GM19043 (cell line): ENCODE results near the gene TBC1D10B.
"Not testable (repeated sequence)": the region's sequence is repeated elsewhere in the genome, so short reads cannot be mapped to it uniquely, and the experiment has no call there.

Experiments used
- ATAC-seq: cut with Tn5 transposase; IDR thresholded peaks from one replicate; pipeline ENCODE4 v1.9.1; 2021; ENCODE audit warnings: low read depth; ENCODE audit not compliant: unreplicated experiment

TBC1D10B gene

DNA sequence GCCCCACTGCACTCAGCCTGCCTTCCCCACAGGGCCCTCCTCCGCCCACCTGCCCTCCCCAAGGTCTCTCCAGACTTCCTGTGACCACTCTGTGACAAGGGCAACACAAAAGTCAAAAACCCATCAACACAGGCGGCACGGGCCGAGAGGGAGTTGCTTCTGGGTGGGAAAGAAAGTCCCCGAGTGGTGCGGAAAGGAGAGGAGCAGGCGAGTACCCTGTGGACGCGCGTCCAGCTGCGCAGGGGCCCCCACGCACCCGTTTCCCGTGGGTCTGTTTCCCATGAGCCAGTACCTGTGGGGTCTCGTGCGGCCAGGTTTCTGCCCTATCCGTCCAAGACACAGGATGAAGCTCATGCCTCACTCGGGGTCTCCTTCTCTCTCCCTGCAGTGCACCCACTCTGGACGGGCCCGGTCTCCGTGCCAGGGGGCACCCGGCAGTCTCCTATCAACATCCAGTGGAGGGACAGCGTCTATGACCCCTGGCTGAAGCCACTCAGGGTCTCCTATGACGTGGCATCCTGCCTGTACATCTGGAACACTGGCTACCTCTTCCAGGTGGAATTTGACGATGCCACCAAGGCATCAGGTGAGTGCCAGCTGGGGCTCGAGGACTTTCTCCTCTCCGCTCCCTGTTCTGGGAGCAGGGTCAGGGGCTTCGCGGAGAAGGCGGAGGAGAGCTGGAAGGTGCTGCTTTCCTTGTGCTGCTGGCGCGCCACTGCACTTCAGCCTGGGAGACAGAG lies 27.4 kb downstream of the TBC1D10B start:
- no peak for ATAC-seq

DNA sequence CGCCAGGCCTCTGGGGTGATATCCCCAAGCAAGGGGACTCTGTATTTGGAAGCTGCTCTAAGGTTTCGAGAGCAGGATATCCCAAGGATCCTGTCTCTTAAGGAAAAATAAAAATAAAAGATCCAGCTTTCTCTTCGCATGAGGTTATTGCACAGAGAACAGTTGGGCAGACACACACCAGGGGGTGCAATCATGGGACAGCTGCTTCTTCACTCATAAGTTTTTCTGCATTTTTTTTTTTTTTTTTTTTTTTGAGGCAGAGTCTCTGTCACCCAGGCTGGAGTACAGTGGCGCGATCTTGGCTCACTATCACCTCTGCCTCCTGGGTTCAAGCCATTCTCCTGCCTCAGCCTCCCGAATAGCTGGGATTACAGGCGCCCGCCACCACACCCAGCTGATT lies 28.3 kb downstream of the TBC1D10B start:
- ATAC-seq = not testable (repeated sequence)

DNA sequence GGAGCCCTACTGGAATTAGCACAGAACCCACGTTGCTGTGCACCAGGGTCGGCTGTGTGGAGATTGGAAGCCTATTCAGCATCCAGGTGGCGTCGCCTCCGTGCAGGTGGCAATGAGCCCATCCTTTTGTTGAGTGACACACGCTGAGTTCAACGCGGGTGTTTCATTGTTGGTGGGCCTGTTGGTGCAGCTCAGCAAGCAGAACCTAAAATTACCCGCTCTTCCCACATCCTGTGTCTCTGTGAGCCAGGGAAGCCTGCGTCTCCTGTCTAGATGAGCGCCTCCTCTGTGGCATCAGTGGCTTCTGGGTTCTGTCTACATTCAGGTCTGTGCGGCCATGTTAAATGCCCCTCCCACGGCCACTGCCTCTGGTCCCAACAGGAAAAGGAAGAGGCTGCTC lies 29.7 kb downstream of the TBC1D10B start:
- no peak for ATAC-seq

DNA sequence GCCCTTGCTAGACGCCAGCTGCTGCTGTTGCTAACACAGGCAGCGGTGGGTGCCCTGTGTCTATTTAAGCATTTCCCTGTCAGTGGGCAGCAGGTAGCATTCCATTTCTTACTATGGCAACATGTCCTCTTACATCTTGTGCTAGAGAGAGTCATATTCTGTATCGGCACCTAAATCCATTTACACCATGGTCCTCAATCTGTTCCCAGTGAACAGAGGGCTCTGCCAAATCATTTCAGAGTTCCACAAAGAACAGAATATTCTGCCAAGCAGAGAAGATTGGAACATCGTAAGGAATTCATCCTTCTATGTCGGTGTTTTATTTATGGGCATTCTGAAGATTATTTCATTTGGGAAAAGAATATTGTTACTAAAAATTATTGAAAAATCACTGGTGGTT lies 31.6 kb downstream of the TBC1D10B start:
- ATAC-seq = not testable (repeated sequence)

DNA sequence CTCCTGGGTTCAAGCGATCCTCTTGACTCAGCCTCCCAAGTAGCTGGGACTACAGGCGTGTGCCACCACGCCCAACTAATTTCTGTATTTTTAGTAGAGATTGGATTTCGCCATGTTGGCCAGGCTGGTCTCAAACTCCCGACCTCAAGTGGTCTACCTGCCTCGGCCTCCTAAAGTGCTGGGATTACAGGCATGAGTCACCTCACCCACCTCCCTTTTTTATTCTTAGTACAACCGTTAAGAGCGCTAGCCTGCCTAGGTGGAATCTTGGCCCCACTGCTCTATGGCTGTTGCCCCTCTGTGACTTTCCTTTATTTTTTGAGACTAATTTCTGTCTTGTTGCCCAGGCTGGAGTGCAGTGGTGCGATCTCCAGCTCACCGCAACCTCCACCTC lies 32.3 kb downstream of the TBC1D10B start:
- not testable (repeated sequence) for ATAC-seq

DNA sequence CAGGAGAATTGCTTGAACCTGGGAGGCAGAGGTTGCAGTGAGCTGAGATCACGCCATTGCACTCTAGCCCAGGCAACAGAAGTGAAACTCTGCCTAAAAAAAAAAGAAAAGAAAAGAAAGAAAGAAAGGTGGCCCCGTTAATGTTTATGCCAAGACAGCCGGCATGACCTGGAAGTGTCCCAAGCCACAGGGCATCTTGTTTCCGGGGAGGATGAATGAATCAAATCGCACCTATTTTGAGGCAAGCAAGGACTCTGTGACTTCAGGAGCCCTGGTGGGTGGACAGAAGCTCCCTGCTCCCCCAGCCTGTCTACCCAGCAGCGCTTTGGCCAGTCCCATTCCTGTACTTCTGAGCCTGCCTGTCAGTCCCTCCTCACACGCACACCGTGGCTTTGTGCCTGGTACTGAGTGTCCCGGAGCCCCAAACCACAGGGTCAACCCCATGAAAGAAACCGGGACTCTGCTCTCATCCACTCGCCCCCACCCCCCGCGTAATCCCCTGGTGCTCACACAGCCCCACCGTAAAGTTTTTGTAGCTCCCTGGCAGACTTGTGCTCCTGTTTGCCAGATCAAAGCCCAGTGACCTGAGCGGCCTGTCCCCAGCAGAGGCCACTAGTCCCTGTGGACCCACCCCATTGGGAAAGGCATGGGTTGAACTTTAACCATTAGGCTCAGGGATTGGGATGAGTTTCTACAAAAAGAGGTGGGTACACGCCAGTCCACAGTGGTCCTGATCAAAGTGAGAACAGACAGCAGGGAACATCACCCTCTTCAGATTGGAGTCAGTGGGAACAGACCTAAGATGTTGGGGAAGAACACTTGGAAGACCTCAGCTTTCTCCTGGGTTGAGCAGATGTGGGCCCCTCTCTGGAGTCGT lies 34.5 kb downstream of the TBC1D10B start:
- peak; percentile 20 for ATAC-seq

DNA sequence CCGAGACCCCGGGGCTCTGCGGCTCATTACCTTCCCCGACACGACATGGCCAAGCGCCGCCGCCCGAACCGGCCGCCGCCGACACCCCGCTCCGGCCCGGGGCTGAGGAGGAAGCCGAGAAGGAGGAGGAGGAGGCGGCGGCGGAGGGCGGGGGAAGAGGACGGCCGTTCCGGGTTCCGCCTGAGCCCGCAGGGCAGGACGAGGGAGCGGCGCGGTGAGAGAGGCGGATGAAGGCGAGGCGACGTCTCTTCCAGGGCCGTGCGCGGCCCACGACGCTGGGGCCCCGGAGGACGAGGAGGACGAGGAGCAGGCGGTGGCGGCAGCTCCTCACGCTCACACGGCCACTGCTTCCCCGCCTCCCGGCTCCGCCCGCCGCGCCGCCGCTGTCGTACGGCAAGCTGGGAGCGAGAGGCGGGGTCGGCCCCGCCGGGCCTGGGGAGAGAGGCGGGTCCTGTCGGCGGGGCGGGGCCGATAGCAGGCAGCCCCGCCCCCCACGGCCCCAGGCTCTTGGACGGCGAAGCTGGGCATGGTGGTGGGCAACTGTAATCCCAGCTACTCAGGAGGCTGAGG lies 35.2 kb downstream of the TBC1D10B start:
- ATAC-seq = peak; percentile 68

DNA sequence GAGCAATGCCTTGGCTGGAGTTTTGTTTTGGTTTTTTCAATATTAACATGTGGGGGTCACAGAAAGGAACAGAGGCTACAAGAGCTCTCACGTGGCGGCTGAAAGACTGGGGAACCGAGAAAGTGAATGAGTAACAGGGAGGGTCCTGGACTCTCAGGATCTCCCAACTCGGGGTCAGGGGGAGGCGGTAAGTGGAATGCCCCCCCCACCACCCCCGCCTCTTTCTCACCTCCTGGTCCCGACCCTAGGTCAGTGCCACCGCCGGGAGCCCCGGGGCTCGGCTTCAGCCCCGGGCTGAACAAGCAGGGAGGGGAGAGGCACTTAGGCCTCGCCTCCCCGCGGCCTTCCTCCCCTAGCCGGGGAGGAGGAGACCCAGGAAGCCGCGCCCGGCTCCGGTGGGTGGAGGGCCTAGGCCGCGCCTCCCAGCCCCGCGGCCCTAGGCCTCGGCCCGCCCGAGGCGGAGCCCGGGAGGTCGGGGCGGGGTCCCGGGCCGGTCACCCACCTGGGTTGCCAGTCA lies 35.8 kb downstream of the TBC1D10B start:
- peak; percentile 80 for ATAC-seq

DNA sequence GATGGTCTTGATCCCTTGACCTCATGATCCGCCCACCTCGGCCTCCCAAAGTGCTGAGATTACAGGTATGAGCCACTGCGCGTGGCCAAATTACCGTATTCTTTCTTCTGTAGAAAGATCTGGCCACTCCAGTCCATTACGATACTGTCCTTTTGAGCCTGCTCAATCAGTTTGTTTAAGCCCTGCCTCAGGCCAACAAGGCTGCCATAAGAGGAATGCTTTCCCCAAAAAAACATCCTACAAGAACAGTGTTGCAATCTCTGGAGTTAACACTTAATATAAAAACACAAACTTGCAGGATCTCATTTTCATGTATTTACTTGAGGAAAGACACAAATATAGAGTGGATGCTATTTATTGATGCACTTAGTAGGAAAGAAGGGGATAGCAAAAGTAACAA lies 46.1 kb downstream of the TBC1D10B start:
- not testable (repeated sequence) for ATAC-seq

DNA sequence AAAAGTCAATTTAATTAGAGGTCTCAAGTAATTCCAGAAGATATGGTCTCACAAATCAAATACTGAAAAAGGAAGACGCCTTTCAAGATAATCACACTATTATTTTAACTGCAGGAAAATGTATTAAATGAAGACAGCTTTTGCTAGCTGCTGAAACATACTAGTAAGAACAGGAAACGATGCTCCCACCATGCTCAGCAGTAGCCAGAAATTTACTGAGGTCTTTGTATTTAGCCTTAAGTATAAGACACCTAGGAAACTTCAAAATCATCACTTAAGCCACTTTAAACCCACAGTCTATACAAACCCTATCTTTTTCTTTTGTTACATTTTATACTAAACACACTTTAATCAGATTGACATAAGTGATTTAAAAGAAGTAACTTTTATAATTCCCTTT lies 51.6 kb downstream of the TBC1D10B start:
- ATAC-seq = not testable (repeated sequence)

DNA sequence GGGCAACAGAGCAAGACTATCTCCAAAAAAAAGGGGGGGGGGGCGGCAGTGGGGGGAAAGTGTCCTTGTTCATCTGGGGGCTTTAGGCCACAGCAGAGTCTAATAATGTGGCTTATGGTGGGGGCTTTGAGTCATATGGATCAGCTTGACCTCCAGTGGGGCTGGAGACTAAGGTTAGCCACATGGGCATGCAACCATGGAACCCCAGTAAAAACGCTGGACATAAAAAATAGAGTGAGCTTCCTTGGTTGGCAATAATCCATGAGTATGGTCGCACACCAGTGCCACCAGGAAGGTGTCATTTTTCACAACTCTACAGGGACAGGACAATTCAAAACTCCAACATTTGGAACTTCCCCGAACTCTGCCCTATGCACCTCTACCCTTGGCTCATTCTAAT lies 59.4 kb downstream of the TBC1D10B start:
- ATAC-seq = not testable (repeated sequence)

DNA sequence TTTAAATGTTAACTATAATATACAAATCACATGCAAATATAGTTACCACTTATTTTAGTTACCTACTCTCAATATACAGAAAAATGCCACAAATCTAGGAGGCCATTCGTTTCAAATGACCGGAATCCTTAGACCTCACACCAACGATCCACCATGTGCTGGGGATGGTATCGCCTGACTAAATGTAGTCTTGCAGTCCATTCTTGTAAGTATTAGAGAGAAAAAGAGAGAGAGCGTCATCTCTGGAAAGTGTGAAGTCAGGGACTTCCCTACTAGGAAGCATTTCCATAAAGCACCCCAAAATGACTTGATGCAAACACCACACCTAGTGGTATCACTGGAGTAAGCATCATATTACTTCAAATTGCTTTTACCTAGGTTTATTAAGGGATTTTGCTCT lies 61.0 kb downstream of the TBC1D10B start:
- ATAC-seq = not testable (repeated sequence)
